NOMO-1 treated with DMSO at 0.1 percent for 48 hours (cell line): Measurements from ENCODE around the gene KDM4C.

Experiments used
- DNase-seq: peaks from one replicate; lab custom pipeline; 2025; ENCODE audit not compliant: unreplicated experiment; lab: John Stamatoyannopoulos, UW

KDM4C gene

DNA sequence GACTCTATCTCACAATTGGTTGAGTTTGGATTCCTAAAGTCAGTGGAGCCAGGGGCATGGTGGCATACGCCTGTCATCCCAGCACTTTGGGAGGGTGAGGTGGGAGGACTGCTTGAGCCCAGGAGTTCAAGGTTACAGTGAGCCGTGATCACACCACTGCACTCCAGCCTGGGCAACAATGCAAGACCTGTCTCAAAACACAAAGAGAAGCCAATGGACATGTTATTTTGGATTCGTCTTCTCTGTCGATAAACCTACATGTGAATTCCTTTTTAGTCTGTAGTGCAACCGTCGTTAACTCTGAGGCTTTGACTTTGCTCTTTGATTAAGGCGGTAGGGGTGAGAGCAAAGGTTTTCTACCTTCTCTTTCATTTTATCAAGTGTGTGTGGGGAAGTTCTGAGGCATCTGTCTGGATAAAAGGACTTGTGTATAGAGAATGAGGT, 142.7 kb downstream of the KDM4C start:
- DNase-seq = no peak

GRCh38 chr9:6901180-6901579, 143.4 kb downstream of the KDM4C start:
- no peak for DNase-seq

- no peak for DNase-seq
Observed at GRCh38 chr9:6902423-6902822, 144.7 kb downstream of the KDM4C start.

DNA sequence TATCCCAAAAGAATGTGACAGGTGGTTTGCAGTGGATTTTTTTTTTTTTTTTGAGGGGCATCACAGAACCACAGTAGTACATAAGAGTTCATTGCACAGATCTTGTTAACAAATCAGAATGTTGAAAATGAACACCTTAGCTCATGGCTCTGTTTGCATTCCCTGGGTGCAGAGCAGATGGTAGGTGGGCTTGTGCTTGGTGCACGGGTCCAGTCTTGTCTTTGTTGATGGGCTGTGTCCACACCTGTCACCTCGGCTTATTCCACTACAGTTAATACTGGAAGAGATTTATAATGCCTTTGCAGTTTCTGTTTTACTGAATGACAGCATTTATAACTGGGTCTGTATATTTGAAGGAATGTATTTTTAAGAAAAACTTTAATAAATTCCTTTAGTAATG, 146.6 kb downstream of the KDM4C start:
- DNase-seq = no peak

DNA sequence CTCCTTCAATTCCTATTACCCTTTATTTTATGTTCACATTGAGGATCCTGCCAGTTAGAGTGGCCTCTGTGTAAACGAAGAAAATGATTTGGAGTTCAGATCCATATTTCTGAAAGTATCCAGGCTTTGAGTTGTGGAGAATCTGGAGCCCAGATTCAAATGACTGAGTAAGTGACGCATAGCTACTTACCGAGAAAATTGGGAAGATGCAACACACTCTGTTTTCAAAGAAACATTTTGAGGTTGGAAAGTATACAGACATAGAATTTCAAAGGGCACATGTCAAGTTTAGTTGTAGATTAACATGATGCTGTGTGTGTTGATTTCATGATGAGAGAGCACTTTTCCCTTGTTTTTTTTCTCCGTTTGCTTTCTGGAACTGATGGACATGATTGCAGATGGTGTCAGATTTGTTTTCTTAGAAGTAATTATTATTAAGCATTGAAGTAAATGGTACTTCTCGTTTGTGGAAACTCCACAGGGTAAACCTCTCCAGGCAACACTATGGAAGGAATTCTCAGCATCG, 148.1 kb downstream of the KDM4C start:
- no peak for DNase-seq

GRCh38 chr9:6907772-6908381, 150.1 kb downstream of the KDM4C start:
- DNase-seq = no peak

DNA sequence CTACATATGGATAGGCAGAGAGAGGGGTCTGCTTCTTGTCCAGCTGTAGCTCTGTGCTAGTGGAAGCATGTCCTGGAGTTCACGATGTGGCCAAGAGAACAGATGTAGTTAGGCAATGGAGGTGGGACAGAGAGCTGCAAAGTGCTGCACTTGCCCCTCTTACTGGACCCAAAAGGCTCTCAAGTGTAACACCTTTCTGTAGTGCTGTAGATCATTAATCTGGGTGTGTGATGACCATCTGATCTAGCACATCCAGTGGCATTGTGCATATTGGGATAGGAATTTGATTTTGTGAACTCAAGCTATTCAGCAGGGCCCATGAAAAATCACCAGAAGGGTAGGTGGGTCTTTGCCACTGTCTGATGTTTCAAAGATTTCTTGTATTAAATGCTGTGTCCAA, 151.4 kb downstream of the KDM4C start:
- no peak for DNase-seq

DNA sequence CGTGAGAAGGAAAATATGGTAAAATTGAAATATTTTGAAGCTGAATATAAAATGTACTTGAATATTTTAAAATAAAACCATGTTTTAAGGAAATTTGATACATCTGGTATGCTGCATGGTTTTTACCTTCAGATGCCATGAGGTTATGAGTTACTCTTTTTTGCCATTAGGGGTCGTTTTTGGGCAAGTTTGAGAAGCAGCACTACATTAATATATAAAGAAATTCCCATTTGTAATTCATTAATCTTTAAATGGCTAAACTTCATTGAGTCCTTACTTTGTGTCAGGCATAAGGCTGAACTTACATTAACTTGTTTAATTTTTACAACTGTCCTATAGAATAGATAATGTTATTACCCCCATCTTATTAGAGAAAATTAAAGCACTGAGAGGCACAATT, 152.3 kb downstream of the KDM4C start:
- no peak for DNase-seq

DNA sequence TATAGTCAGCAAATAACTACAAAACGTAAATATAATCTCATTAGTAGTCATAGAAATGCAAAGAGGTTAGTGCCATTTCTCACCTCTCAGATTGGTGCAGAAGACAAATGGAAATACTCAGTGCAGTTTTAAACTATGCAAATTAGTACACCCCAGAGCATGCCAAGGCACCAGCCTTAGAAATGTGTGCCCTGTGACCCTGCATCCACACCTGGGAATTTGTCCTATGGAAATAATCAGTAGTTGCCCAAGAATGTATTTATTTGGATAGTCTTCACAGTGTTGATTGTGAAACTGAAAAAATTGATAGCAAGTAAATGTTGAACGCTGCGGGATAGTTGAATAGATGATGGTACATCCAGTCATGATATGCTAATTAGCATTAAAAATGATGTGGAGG, 152.7 kb downstream of the KDM4C start:
- no peak for DNase-seq

DNA sequence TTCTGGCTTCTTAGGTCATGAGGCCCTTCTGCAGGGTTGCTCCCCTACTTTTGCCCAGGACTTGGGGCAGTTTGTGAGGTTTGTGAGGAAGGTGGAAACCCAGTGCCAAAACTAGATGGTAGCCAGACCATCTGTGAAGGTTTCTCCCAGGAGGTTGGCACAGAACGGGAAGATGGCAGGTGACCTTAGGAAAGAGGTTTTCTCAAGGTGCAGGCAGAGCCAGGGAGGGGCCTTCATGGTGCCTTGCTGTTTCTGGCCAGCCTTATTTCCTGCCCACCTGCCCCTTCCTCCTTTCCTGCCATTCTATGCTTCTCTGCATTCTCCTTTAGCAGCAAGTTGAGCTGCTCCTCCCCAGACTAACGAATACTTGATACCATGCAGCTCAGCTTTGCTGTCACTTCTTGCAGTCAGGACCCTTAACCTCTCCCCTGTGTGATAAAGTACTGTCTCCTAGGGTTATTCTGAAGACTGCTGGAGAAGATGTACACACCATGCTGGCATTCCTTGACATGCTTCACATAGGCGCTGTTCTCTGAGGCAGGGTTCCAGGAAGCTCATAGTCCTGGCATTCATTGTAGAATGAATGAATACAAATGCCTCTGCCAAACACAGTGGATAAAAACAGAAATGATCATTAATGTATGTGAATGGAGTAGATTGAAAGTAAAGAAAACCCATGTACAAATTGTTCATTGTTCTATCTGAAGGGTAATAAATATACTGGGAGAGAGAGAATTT, 154.3 kb downstream of the KDM4C start:
- DNase-seq = no peak

DNA sequence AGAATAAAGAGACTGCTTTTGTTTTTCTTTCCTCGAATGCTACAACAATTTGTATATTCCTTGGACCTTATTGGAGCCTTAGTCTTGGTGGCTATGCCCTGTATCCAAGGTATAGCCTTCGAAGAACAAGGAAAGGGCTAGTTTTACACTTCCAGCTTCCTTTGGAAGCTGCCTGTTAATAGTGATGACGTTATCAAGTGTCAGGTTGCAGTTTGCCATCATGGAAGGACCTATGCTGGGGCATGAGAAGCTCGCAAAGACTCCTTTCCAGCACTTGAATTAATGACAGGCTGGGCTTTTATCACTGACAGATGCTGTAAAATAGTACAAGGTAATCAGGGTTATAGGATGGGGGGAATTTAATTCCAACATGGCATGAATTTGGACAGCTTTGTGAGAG, 157.9 kb downstream of the KDM4C start:
- no peak for DNase-seq

- DNase-seq = no peak
Observed at GRCh38 chr9:6917162-6917561, 159.4 kb downstream of the KDM4C start.

- no peak for DNase-seq
Observed at GRCh38 chr9:6920041-6920440, 162.3 kb downstream of the KDM4C start.

DNA sequence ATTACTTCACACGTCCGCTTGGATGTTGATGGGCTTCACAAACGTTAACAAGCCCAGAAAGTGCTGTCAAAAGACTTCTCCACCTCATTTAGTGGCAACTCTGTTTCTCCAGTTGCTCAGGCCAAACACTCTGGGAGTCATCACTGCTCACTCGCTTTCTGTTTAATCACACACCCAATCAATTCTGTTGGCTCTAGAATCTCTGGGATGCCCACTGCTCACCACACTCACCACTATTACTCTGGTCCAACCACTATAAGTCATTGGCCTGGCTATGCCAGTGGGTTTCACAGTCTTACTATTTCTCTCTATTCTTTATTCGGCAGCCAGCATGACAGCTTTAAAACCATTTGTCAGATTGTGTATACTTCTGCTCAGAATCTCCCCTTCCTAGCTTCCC, 163.5 kb downstream of the KDM4C start:
- no peak for DNase-seq

DNA sequence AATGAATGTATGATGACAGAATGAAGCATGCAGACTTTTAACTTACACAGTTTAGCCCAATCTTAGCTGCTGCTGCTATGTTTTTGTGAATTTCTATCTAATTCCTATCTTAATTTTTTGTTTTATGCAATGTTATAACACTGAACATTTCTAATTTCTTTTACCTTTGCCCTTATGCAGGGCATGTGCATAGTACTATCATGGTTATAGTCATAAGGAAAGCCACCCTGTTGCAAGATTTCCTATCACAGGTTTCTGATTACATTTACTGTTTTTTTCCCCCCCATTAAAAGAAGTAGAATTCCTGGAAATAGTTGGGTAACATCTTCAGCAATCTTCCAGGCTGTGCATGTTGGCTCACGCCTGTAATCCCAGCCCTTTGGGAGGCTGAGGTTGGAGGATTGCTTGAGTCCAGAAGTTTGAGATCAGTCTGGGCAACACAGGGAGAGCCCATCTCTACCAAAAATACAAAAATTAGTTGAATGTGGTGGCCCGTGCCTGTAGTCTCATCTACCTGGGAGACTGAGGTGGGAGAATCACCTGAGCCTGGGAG, 164.4 kb downstream of the KDM4C start:
- no peak for DNase-seq

DNA sequence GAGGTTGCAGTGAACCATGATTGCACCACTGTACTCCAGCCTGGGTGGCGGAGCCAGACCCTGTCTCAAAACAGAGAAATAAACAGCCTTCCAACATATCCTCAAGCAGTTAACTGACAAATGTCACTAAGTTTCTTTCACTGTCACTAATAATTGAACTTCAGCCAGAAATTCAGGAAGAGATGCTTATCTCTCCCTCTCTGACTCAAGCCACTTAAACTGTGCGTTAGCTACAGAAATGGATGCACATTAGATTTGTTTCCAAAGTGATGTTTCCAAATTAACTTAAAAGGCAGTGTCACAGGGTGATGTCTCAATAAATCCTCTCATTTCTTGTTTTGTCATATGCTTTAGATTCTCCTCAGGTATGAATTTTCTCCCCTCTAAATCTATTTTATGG, 164.9 kb downstream of the KDM4C start:
- DNase-seq = no peak

- DNase-seq = no peak
Observed at GRCh38 chr9:6923086-6923485, 165.3 kb downstream of the KDM4C start.

DNA sequence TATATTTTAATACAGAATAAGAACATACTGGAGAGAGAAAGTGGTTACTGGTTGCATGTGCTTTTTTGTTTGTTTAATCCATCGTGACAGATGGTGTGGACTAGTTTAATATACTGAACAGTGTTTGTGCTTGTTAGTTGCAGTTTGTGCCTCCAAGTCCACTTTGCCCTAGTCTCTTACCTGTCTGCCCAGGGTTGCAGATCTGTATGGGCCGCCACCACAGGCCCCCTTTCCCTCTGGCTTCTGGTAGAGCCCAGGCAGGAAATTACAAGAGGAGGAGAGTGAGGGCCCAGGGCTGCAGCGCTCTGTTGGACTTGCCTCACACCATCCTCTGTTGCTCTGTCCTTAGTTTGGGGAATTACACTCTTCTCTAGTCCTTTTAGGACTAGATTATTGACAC, 166.4 kb downstream of the KDM4C start:
- DNase-seq = no peak

- no peak for DNase-seq
Observed at GRCh38 chr9:6924988-6925563, 167.3 kb downstream of the KDM4C start.

DNA sequence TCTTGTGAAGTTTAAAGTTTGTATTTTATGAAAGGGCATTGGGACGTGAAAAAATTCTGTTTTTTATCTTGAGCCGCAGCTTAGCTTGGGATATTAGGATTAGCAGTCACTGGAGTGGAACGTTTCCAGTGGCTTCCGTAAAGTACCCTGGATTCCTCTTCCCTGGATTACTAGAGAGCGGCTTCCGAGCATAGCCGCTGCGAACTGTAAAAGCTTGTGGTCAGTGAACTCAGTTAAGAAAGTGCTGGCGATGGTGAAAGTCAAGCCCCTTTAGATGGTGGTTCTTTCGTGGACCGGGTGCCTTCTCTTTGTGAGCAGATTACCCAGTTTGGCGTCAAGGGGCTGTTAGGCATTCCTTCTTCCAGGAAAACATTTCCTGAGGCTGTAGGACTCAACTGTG, 168.1 kb downstream of the KDM4C start:
- DNase-seq = no peak

DNA sequence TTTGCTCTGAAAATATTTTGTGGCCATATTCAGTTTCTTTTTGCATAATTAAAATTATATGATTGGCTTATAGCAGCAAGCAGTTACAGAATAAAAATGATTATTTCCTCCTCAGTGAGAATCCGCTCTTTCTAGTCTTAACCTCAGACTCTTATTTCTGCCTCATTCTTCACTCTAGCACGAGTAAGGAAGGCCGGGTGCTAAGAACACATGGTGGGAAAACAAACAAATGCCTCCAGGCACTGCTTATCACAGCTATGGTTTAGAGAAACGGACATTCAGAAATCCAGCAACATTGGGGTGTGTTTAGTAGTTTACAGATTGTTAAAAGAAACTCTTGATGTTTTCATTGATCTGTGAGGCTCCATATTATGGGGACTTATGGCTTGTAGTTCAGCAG, 168.7 kb downstream of the KDM4C start:
- DNase-seq = no peak

GRCh38 chr9:6927838-6928237, 170.1 kb downstream of the KDM4C start:
- no peak for DNase-seq
